Measurements from ENCODE around the gene SGK1. TPM values are rescaled to one million over a fixed set of nuclear protein-coding genes. Genes with fewer than 3 reads are reported as not detected.
"Not testable (repeated sequence)": the region's sequence is repeated elsewhere in the genome, so short reads cannot be mapped to it uniquely, and the experiment has no call there.

SGK1 gene
- total RNA-seq, 5 donors from 2014 or later (not counting 1 experiment from before 2014, with no cell fraction given): 18.9 to 165 (median 37.1) TPM

GRCh38 chr6:134323698-134324097 lies 5.8 kb upstream of the SGK1 start:
- H3K9me3 ChIP-seq: no peaks in the 10 kb centered on the region
- POLR2A ChIA-PET: no interaction called here
- Mint-ChIP-seq H3K36me3 (peaks cover 6% of the 10 kb centered on the region), H3K4me1 (peaks cover 0 to 9% (median 0%) of the 10 kb centered on the region in 3 donors), H3K9me3 (peaks cover 2 to 16% (median 3%) of the 10 kb centered on the region in 3 donors), H3K4me3 (no peak overlapping the region), H3K27me3 (peaks cover 0 to 6% of the 10 kb centered on the region in 2 donors), H3K27ac (no peak overlapping the region)
- CTCF ChIA-PET: no interaction called here
- no peaks in the 10 kb centered on the region for H3K27me3 ChIP-seq (replicated peaks in 1 of 2; ENCODE audit: control insufficient read depth in 2 of 2, extremely low read depth in 1 of 2, insufficient read depth in 2 of 2, low read length in 1 of 2)
- no peak for DNase-seq
- no peak overlapping the region for H3K27ac ChIP-seq (ENCODE audit: low read length)
- no peak overlapping the region for H3K4me3 ChIP-seq (ENCODE audit: control insufficient read depth in 1 of 2, extremely low read depth in 1 of 2, low read length in 1 of 2)
- H3K4me1 ChIP-seq (ENCODE audit: control insufficient read depth in 1 of 2, extremely low read depth in 1 of 2, insufficient read depth in 2 of 2, low read length in 2 of 2): peaks cover 0 to 4% of the 10 kb centered on the region in 2 experiments
- H3K36me3 ChIP-seq (ENCODE audit: control insufficient read depth in 2 of 2, extremely low read depth in 1 of 2, insufficient read depth in 1 of 2, low read length in 1 of 2): no peaks in the 10 kb centered on the region
- WGBS (ENCODE audit: insufficient coverage): no CpG with 5 or more reads among the region's 2 CpGs
- ATAC-seq (replicated peaks in 1 of 4): no peak

GRCh38 chr6:134323294-134323693 lies 5.4 kb upstream of the SGK1 start:
- peaks cover 1 to 10% of the 10 kb centered on the region in 2 donors for H3K27me3 Mint-ChIP-seq
- WGBS (ENCODE audit: insufficient coverage): no CpG with 5 or more reads among the region's 1 CpG
- Histone ChIP-seq H3K4me1 (ENCODE audit: control insufficient read depth in 1 of 2, extremely low read depth in 1 of 2, insufficient read depth in 2 of 2, low read length in 2 of 2) (peaks cover 0 to 4% of the 10 kb centered on the region in 2 experiments), H3K27me3 (replicated peaks in 1 of 2; ENCODE audit: control insufficient read depth in 2 of 2, extremely low read depth in 1 of 2, insufficient read depth in 2 of 2, low read length in 1 of 2) (no peaks in the 10 kb centered on the region), H3K4me3 (ENCODE audit: control insufficient read depth in 1 of 2, extremely low read depth in 1 of 2, low read length in 1 of 2) (no peak overlapping the region), H3K9me3 (no peaks in the 10 kb centered on the region), H3K36me3 (ENCODE audit: control insufficient read depth in 2 of 2, extremely low read depth in 1 of 2, insufficient read depth in 1 of 2, low read length in 1 of 2) (no peaks in the 10 kb centered on the region), H3K27ac (ENCODE audit: low read length) (no peak overlapping the region)
- H3K4me1 Mint-ChIP-seq: peaks cover 1 to 13% (median 1%) of the 10 kb centered on the region in 3 donors
- ChIA-PET POLR2A (no interaction called here), CTCF (no interaction called here)
- no peak overlapping the region for H3K27ac Mint-ChIP-seq
- ATAC-seq (replicated peaks in 1 of 4): no peak
- H3K36me3 Mint-ChIP-seq: peaks cover 6% of the 10 kb centered on the region
- DNase-seq: no peak
- H3K9me3 Mint-ChIP-seq: peaks cover 2 to 16% (median 3%) of the 10 kb centered on the region in 3 donors
- H3K4me3 Mint-ChIP-seq: no peak overlapping the region

- ATAC-seq (replicated peaks in 1 of 4) (no peak), DNase-seq (no peak)
- Mint-ChIP-seq H3K27ac (no peak overlapping the region), H3K4me3 (no peak overlapping the region), H3K27me3 (peaks cover 5 to 20% of the 10 kb centered on the region in 2 donors), H3K36me3 (peaks cover 6% of the 10 kb centered on the region), H3K9me3 (peaks cover 2 to 16% (median 3%) of the 10 kb centered on the region in 3 donors), H3K4me1 (peaks cover 12 to 23% (median 12%) of the 10 kb centered on the region in 3 donors)
- Histone ChIP-seq H3K27ac (ENCODE audit: low read length) (no peak overlapping the region), H3K36me3 (ENCODE audit: control insufficient read depth in 2 of 2, extremely low read depth in 1 of 2, insufficient read depth in 1 of 2, low read length in 1 of 2) (no peaks in the 10 kb centered on the region), H3K9me3 (no peaks in the 10 kb centered on the region), H3K4me3 (ENCODE audit: control insufficient read depth in 1 of 2, extremely low read depth in 1 of 2, low read length in 1 of 2) (no peak overlapping the region), H3K27me3 (replicated peaks in 1 of 2; ENCODE audit: control insufficient read depth in 2 of 2, extremely low read depth in 1 of 2, insufficient read depth in 2 of 2, low read length in 1 of 2) (peaks cover 0 to 7% of the 10 kb centered on the region in 2 experiments), H3K4me1 (ENCODE audit: control insufficient read depth in 1 of 2, extremely low read depth in 1 of 2, insufficient read depth in 2 of 2, low read length in 2 of 2) (peaks cover 6 to 7% of the 10 kb centered on the region in 2 experiments)
- WGBS (ENCODE audit: insufficient coverage): no CpG with 5 or more reads among the region's 2 CpGs
- POLR2A ChIA-PET: no interaction called here
- CTCF ChIA-PET: no interaction called here
Observed at GRCh38 chr6:134322216-134322615, 4.3 kb upstream of the SGK1 start.

GRCh38 chr6:134321246-134321645 lies 3.3 kb upstream of the SGK1 start:
- Histone ChIP-seq H3K4me3 (ENCODE audit: control insufficient read depth in 1 of 2, extremely low read depth in 1 of 2, low read length in 1 of 2) (no peak overlapping the region), H3K4me1 (ENCODE audit: control insufficient read depth in 1 of 2, extremely low read depth in 1 of 2, insufficient read depth in 2 of 2, low read length in 2 of 2) (peaks cover 7 to 10% of the 10 kb centered on the region in 2 experiments), H3K36me3 (ENCODE audit: control insufficient read depth in 2 of 2, extremely low read depth in 1 of 2, insufficient read depth in 1 of 2, low read length in 1 of 2) (no peaks in the 10 kb centered on the region), H3K27ac (ENCODE audit: low read length) (no peak overlapping the region), H3K9me3 (no peaks in the 10 kb centered on the region), H3K27me3 (replicated peaks in 1 of 2; ENCODE audit: control insufficient read depth in 2 of 2, extremely low read depth in 1 of 2, insufficient read depth in 2 of 2, low read length in 1 of 2) (peaks cover 0 to 7% of the 10 kb centered on the region in 2 experiments)
- WGBS (ENCODE audit: insufficient coverage): 92% methylated on average over 2 of the region's 3 CpGs
- H3K9me3 Mint-ChIP-seq: peaks cover under 1 to 14% (median 1%) of the 10 kb centered on the region in 3 donors
- peaks cover 5% of the 10 kb centered on the region for H3K36me3 Mint-ChIP-seq
- CTCF ChIA-PET: interaction anchor here in 1 of 2 donors (0.8 kb wide), 1 partner anchor 31 kb away, joined by 3 read pairs; no protein-coding TSS in a partner anchor
- DNase-seq: no peak
- no peak for ATAC-seq (replicated peaks in 1 of 4)
- H3K4me1 Mint-ChIP-seq: peaks cover 15 to 29% (median 17%) of the 10 kb centered on the region in 3 donors
- H3K27me3 Mint-ChIP-seq: peaks cover 5 to 23% of the 10 kb centered on the region in 2 donors
- POLR2A ChIA-PET: interaction anchor here (0.6 kb wide), 2 partner anchors 20 to 67 kb away, joined by 4 read pairs; no protein-coding TSS in a partner anchor
- no peak overlapping the region for H3K4me3 Mint-ChIP-seq
- no peak overlapping the region for H3K27ac Mint-ChIP-seq

GRCh38 chr6:134319686-134320085 lies 1.8 kb upstream of the SGK1 start:
- DNase-seq: not testable (repeated sequence)
- peaks cover 15 to 29% (median 20%) of the 10 kb centered on the region in 3 donors for H3K4me1 Mint-ChIP-seq

GRCh38 chr6:134318974-134319281 lies 1.0 kb upstream of the SGK1 start:
- Histone ChIP-seq H3K9me3 (no peaks in the 10 kb centered on the region), H3K36me3 (ENCODE audit: control insufficient read depth in 2 of 2, extremely low read depth in 1 of 2, insufficient read depth in 1 of 2, low read length in 1 of 2) (no peaks in the 10 kb centered on the region), H3K27ac (ENCODE audit: low read length) (no peak overlapping the region), H3K27me3 (replicated peaks in 1 of 2; ENCODE audit: control insufficient read depth in 2 of 2, extremely low read depth in 1 of 2, insufficient read depth in 2 of 2, low read length in 1 of 2) (peaks cover 0 to 7% of the 10 kb centered on the region in 2 experiments), H3K4me1 (ENCODE audit: control insufficient read depth in 1 of 2, extremely low read depth in 1 of 2, insufficient read depth in 2 of 2, low read length in 2 of 2) (peaks cover 7 to 10% of the 10 kb centered on the region in 2 experiments), H3K4me3 (ENCODE audit: control insufficient read depth in 1 of 2, extremely low read depth in 1 of 2, low read length in 1 of 2) (no peak overlapping the region)
- ATAC-seq (replicated peaks in 1 of 4) (no peak), DNase-seq (no peak)
- H3K4me1 Mint-ChIP-seq: peaks cover 15 to 26% (median 20%) of the 10 kb centered on the region in 3 donors
- no peak overlapping the region for H3K27ac Mint-ChIP-seq
- H3K36me3 Mint-ChIP-seq: peaks cover 3% of the 10 kb centered on the region
- no CpG with 5 or more reads among the region's 1 CpG for WGBS (ENCODE audit: insufficient coverage)
- peaks cover 0 to 6% (median 0%) of the 10 kb centered on the region in 3 donors for H3K9me3 Mint-ChIP-seq
- peak overlapping the region in 1 of 3 donors; percentile 97 for H3K4me3 Mint-ChIP-seq
- CTCF ChIA-PET: interaction anchor here (1.3 to 1.9 kb wide), 4 partner anchors 140 to 321 kb away, joined by 3 to 7 read pairs (median 6); no protein-coding TSS in a partner anchor
- POLR2A ChIA-PET: no interaction called here
- peaks cover 5 to 23% of the 10 kb centered on the region in 2 donors for H3K27me3 Mint-ChIP-seq

More at GRCh38 chr6:134319686-134320085, 1.8 kb upstream of the SGK1 start:
- H3K27ac Mint-ChIP-seq; CTCF ChIA-PET; H3K4me3 Mint-ChIP-seq; H3K36me3 Mint-ChIP-seq; ATAC-seq (replicated peaks in 1 of 4); POLR2A ChIA-PET; H3K36me3 ChIP-seq (ENCODE audit: control insufficient read depth in 2 of 2, extremely low read depth in 1 of 2, insufficient read depth in 1 of 2, low read length in 1 of 2); H3K9me3 ChIP-seq; H3K27me3 ChIP-seq (replicated peaks in 1 of 2; ENCODE audit: control insufficient read depth in 2 of 2, extremely low read depth in 1 of 2, insufficient read depth in 2 of 2, low read length in 1 of 2); H3K9me3 Mint-ChIP-seq; H3K27ac ChIP-seq (ENCODE audit: low read length); H3K4me3 ChIP-seq (ENCODE audit: control insufficient read depth in 1 of 2, extremely low read depth in 1 of 2, low read length in 1 of 2): not testable (repeated sequence)
- peaks cover 7 to 10% of the 10 kb centered on the region in 2 experiments for H3K4me1 ChIP-seq (ENCODE audit: control insufficient read depth in 1 of 2, extremely low read depth in 1 of 2, insufficient read depth in 2 of 2, low read length in 2 of 2)
- H3K27me3 Mint-ChIP-seq: peaks cover 5 to 23% of the 10 kb centered on the region in 2 donors
- WGBS (ENCODE audit: insufficient coverage): no CpG with 5 or more reads among the region's 2 CpGs

Data from T-cell (primary cell).